Nephron (organoid): ENCODE results near the gene HOXA7.

Source experiments
- H3K27ac Mint-ChIP-seq, 3 experiments: 2 replicates each; pipeline ENCODE4 v1.8.0; 2020; ENCODE audit warnings: mixed read lengths in 3 of 3, mild to moderate bottlenecking in 2 of 3, moderate library complexity in 1 of 3
- H3K27me3 Mint-ChIP-seq: 2 replicates; pipeline ENCODE4 v1.8.0; 2021; ENCODE audit warnings: low read depth, mild to moderate bottlenecking, moderate library complexity, mixed read lengths
- H3K36me3 Mint-ChIP-seq: 2 replicates; pipeline ENCODE4 v1.8.0; 2020; ENCODE audit warnings: low read depth, mixed read lengths
- H3K4me1 Mint-ChIP-seq: 2 replicates; pipeline ENCODE4 v1.8.0; 2020; ENCODE audit warnings: mixed read lengths
- H3K4me3 Mint-ChIP-seq, 3 experiments: 2 replicates each; pipeline ENCODE4 v1.8.0; 2020; ENCODE audit warnings: mild to moderate bottlenecking in 3 of 3, mixed read lengths in 3 of 3, moderate library complexity in 2 of 3
- H3K9me3 Mint-ChIP-seq: 2 replicates; pipeline ENCODE4 v1.8.0; 2020; ENCODE audit warnings: mixed read lengths
- CTCF ChIP-seq, 3 experiments: fragments of 200-600 bp; sonication (generic); IDR thresholded peaks; one replicate each; pipeline ENCODE4 v1.5.0; 2021; ENCODE audit warnings: antibody characterized with exemption in 3 of 3; ENCODE audit not compliant: unreplicated experiment in 3 of 3

HOXA7 gene

GRCh38 chr7:27175626-27176523 lies 19.4 kb upstream of the HOXA7 start:
- H3K36me3 Mint-ChIP-seq, result peaks cover 49% of the 10 kb centered on the region
- peaks cover 75% of the 10 kb centered on the region for H3K27me3 Mint-ChIP-seq
- TF ChIP-seq CTCF (IDR thresholded peaks at IDR 0.05; ENCODE audit: unreplicated experiment in 3 of 3), result no peak
- no peaks in the 10 kb centered on the region for H3K9me3 Mint-ChIP-seq
- H3K27ac Mint-ChIP-seq, result peak overlapping the region; percentile 95 to 100 (median 96)
- peak overlapping the region; percentile 83 to 93 (median 92) for H3K4me3 Mint-ChIP-seq
- H3K4me1 Mint-ChIP-seq, result peaks cover 50% of the 10 kb centered on the region

DNA sequence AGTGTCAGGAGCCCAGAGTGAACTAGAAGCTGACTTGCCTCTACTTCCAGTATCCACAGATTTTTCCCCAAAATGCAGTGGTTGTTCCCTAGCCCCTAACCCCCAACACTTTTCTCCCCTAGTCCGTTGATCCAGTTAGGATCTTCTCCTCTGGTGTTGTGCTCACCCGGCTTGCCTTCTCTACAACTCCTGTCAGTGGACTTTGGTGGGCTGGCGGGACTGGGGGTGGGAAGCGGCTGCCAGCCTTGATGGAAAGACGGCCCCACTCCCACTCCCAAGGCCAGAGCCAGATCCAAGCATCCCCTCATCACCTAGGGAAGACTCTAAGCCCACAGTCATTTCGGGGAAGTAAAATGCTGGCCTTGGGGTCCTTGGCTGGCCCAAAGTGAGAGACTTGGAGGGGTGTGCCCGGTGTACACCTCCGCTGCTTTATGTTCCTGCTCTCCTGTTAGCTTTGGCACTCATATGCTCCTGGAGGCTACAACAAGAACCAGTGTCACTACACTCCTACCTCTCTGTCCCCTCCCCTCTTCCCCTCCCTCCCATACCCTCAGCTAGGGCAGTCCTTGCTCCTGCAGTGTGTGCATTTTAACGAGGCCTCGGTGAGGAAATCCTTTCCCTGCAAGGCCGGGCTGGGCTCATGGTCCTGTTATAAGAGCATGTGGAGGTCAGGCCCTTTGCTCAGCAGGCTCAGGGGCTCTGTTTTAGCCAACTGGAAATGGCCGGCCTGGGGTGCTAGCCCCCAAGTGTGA lies 18.6 kb upstream of the HOXA7 start:
- peaks cover 53% of the 10 kb centered on the region for H3K4me1 Mint-ChIP-seq
- peak overlapping the region; percentile 83 to 93 (median 92) for H3K4me3 Mint-ChIP-seq
- peaks cover 67% of the 10 kb centered on the region for H3K27me3 Mint-ChIP-seq
- peaks cover 57% of the 10 kb centered on the region for H3K36me3 Mint-ChIP-seq
- H3K9me3 Mint-ChIP-seq, result no peaks in the 10 kb centered on the region
- peak overlapping the region; percentile 95 to 100 (median 96) for H3K27ac Mint-ChIP-seq
- TF ChIP-seq CTCF (IDR thresholded peaks at IDR 0.05; ENCODE audit: unreplicated experiment in 3 of 3), result no peak

GRCh38 chr7:27173956-27174873 lies 17.7 kb upstream of the HOXA7 start, which contains the start of gene HOXA10:
TSS of gene HOXA10 (minus strand) at chr7:27174320. CDS start at chr7:27174306, 14 bp downstream.
- TF ChIP-seq CTCF (IDR thresholded peaks at IDR 0.05; ENCODE audit: unreplicated experiment in 3 of 3), result no peak
- Mint-ChIP-seq H3K4me3 (peak within 1 kb of the TSS; percentile 92 to 95 (median 93)), H3K27ac (peak within 1 kb of the TSS; percentile 99 to 100 (median 99)), H3K4me1 (peaks cover 47% of the 10 kb centered on the region), H3K27me3 (peaks cover 59% of the 10 kb centered on the region), H3K9me3 (no peaks in the 10 kb centered on the region), H3K36me3 (peaks cover 62% of the 10 kb centered on the region)

GRCh38 chr7:27173511-27173955 lies 17.1 kb upstream of the HOXA7 start:
- Mint-ChIP-seq H3K9me3 (no peaks in the 10 kb centered on the region), H3K36me3 (peaks cover 68% of the 10 kb centered on the region), H3K4me3 (peak overlapping the region in 1 of 3 experiments; percentile 95), H3K27ac (peak overlapping the region in 1 of 3 experiments; percentile 100), H3K27me3 (peaks cover 58% of the 10 kb centered on the region), H3K4me1 (peaks cover 47% of the 10 kb centered on the region)
- TF ChIP-seq CTCF (IDR thresholded peaks at IDR 0.05; ENCODE audit: unreplicated experiment in 3 of 3), result no peak

DNA sequence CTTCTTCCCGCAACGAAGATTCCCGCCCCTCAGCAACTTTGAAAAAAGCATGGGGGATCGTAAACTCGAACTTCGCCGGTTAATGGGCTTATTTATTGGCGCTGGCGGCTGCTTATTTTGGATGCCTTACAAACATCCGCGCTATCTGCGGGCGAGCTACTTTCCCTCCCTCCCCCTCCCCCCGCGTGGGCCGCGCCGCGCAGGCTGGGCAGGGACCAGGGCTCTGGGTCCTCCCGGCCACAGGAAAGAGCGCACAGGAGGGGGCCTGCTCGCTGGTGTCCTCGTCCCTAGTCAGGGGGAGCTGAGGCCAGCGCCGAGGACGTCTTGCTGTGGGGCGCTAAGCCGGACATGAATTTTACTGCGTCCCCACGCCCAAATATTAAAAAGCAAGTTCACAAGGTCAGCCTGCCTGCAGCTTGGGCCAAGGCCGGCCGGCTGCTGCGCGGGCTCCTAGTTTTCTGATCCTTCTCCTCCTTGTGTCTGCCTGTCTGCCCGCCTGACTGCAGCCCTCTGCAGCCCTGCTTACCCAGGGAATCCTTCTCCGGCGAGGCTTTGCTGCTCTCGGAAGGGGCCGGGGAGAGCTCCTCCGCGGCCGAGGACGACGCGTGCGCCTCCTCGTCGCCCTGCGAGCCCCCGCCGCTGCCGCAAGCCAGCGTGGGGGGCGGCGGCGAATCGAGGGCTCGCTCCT lies 16.5 kb upstream of the HOXA7 start:
- TF ChIP-seq CTCF (IDR thresholded peaks at IDR 0.05; ENCODE audit: unreplicated experiment in 3 of 3), result no peak
- H3K4me1 Mint-ChIP-seq, result peaks cover 46% of the 10 kb centered on the region
- H3K27ac Mint-ChIP-seq, result peak overlapping the region; percentile 99 to 100 (median 99)
- H3K4me3 Mint-ChIP-seq, result peak overlapping the region; percentile 92 to 95 (median 93)
- H3K9me3 Mint-ChIP-seq, result no peaks in the 10 kb centered on the region
- peaks cover 52% of the 10 kb centered on the region for H3K27me3 Mint-ChIP-seq
- peaks cover 68% of the 10 kb centered on the region for H3K36me3 Mint-ChIP-seq
